ENCODE results near the gene CCDC6.

Gene CCDC6

DNA sequence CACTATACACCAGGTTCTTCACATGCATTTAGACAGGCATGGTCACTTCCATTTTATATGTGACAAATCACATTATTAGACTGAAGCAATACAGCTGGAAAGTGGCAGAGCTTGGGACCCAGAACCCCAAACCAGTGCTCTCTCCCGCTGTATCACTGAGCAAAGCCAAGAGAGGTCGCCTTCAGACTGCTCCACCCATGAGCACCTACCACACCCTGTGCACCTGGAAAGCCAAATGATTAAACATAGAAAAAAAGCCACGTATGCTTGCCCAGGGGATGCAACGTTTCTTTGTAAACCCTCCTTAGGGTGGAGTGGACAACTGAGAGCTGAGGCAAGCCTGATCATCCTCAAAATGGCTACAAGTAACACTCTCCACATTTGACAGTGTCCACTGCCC lies 72.5 kb downstream of the CCDC6 start:
- Histone ChIP-seq H3K4me2 (ENCODE audit: low read depth, low read length, poor library complexity, severe bottlenecking) (peak overlapping the region; percentile 81), H3K4me3 (ENCODE audit: insufficient read depth, low read length, poor library complexity, severe bottlenecking) (no peak overlapping the region), H3K27ac (ENCODE audit: low read depth, low read length) (peak overlapping the region; percentile 95), H3K36me3 (ENCODE audit: low read length) (peaks cover 7% of the 10 kb centered on the region; the same call in 1 of the 2 replicates), H3K9me3 (ENCODE audit: insufficient read depth, low read length) (no peaks in the 10 kb centered on the region), H2AFZ (ENCODE audit: low read depth, low read length, severe bottlenecking) (no peak overlapping the region), H3K79me2 (ENCODE audit: insufficient read depth, low read length) (peaks cover 14% of the 10 kb centered on the region; the same call in 1 of the 2 replicates), H3K9ac (ENCODE audit: low read length) (0 out of 2 replicates have a peak overlapping the region, but pooled peaks have one; percentile 17), H3F3A (ENCODE audit: insufficient read depth) (peaks cover 42% of the 10 kb centered on the region), H4K20me1 (ENCODE audit: low read depth, low read length) (no peaks in the 10 kb centered on the region), H3K9me2 (replicated peaks; ENCODE audit: insufficient read depth, low read length) (no peaks in the 10 kb centered on the region), H3K27me3 (ENCODE audit: low read length) (no peaks in the 10 kb centered on the region)
- TF ChIP-seq, protein P1, sequence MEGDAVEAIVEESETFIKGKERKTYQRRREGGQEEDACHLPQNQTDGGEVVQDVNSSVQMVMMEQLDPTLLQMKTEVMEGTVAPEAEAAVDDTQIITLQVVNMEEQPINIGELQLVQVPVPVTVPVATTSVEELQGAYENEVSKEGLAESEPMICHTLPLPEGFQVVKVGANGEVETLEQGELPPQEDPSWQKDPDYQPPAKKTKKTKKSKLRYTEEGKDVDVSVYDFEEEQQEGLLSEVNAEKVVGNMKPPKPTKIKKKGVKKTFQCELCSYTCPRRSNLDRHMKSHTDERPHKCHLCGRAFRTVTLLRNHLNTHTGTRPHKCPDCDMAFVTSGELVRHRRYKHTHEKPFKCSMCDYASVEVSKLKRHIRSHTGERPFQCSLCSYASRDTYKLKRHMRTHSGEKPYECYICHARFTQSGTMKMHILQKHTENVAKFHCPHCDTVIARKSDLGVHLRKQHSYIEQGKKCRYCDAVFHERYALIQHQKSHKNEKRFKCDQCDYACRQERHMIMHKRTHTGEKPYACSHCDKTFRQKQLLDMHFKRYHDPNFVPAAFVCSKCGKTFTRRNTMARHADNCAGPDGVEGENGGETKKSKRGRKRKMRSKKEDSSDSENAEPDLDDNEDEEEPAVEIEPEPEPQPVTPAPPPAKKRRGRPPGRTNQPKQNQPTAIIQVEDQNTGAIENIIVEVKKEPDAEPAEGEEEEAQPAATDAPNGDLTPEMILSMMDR (IDR thresholded peaks at IDR 0.05; ENCODE audit: insufficient read depth, low read length, poor library complexity, severe bottlenecking) = peak; percentile 26
- no peak for TF ChIP-seq EZH2phosphoT487 (conservative IDR thresholded peaks at IDR 0.05; ENCODE audit: low read length)

DNA sequence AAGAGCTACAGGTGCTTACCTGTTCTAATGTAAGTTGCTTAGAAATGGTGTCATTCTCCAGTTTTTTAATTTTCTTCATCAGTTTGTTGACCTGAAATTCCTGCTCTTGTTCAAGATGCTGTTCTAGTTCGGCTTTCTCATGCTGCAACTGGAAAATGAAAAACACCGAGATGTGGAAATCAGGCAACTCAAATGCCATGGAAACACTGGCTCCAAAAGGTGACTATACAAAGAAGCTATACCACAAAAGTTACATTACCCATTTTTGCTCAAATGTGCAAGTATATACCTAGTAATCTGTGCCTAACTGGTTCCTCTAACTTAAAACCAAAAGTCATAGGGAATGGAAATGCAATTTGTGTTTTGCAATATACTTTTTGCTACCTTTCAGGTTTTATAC lies 73.8 kb downstream of the CCDC6 start:
- H3K79me2 ChIP-seq (ENCODE audit: insufficient read depth, low read length) = peaks cover 21% of the 10 kb centered on the region; the same call in 1 of the 2 replicates
- no peak overlapping the region for H3K9ac ChIP-seq (ENCODE audit: low read length)
- no peak overlapping the region for H3K4me3 ChIP-seq (ENCODE audit: insufficient read depth, low read length, poor library complexity, severe bottlenecking)
- peaks cover 42% of the 10 kb centered on the region for H3F3A ChIP-seq (ENCODE audit: insufficient read depth)
- H4K20me1 ChIP-seq (ENCODE audit: low read depth, low read length) = no peaks in the 10 kb centered on the region
- no peak overlapping the region for H3K4me2 ChIP-seq (ENCODE audit: low read depth, low read length, poor library complexity, severe bottlenecking)
- H3K27ac ChIP-seq (ENCODE audit: low read depth, low read length) = peak overlapping the region; percentile 16; the same call in 1 of the 2 replicates
- peaks cover 7% of the 10 kb centered on the region; the same call in 1 of the 2 replicates for H3K36me3 ChIP-seq (ENCODE audit: low read length)
- TF ChIP-seq, protein P1 (IDR thresholded peaks at IDR 0.05; ENCODE audit: insufficient read depth, low read length, poor library complexity, severe bottlenecking) = no peak
- TF ChIP-seq EZH2phosphoT487 (conservative IDR thresholded peaks at IDR 0.05; ENCODE audit: low read length) = no peak
- H2AFZ ChIP-seq (ENCODE audit: low read depth, low read length, severe bottlenecking) = no peak overlapping the region
- H3K27me3 ChIP-seq (ENCODE audit: low read length) = no peaks in the 10 kb centered on the region
- no peaks in the 10 kb centered on the region for H3K9me2 ChIP-seq (replicated peaks; ENCODE audit: insufficient read depth, low read length)
- no peaks in the 10 kb centered on the region for H3K9me3 ChIP-seq (ENCODE audit: insufficient read depth, low read length)

DNA sequence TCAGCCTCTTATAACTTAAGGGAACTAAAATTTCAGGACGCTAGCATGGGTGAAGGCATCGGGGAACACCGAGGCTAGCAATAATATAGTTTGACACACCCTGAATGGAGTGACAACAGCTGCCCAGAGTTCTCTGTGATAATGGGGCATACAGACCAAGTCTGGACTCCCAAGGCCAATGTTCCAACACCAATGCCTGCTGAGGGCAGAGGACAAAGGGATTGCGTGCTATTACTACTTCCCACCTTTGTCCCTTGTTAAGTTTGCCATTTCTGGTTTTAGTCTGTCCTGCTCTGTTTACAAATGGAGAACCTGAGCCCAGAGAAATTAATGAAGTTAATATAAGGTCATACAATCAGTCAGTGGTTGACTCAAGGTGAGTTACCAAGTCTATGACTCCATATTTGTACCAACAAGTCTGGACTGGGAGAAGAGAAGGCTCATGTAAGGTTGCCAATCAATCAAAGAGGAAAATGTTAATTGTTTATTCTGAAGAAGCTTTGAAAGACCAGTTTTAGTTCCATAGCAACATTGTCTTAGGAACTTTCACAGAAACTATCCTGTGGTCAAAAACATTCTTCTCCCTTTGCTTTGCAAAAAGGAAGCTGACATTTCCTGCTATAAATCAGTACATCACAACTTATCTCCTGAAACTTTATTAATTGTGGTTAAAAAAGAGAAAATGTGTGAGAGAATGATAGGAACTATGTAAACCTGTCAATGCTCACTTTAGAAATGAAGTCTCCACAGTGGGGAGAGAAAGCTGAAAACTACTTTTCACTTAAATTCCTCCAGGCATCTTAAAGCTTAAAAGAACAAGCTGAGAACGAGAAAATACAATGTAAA lies 74.5 kb downstream of the CCDC6 start:
- no peaks in the 10 kb centered on the region for H3K27me3 ChIP-seq (ENCODE audit: low read length)
- no peak for TF ChIP-seq EZH2phosphoT487 (conservative IDR thresholded peaks at IDR 0.05; ENCODE audit: low read length)
- TF ChIP-seq, protein P1 (IDR thresholded peaks at IDR 0.05; ENCODE audit: insufficient read depth, low read length, poor library complexity, severe bottlenecking) = no peak
- H3K36me3 ChIP-seq (ENCODE audit: low read length) = peaks cover 7% of the 10 kb centered on the region; the same call in 1 of the 2 replicates
- no peaks in the 10 kb centered on the region for H4K20me1 ChIP-seq (ENCODE audit: low read depth, low read length)
- no peaks in the 10 kb centered on the region for H3K9me2 ChIP-seq (replicated peaks; ENCODE audit: insufficient read depth, low read length)
- peaks cover 42% of the 10 kb centered on the region for H3F3A ChIP-seq (ENCODE audit: insufficient read depth)
- no peak overlapping the region for H3K4me2 ChIP-seq (ENCODE audit: low read depth, low read length, poor library complexity, severe bottlenecking)
- no peak overlapping the region for H2AFZ ChIP-seq (ENCODE audit: low read depth, low read length, severe bottlenecking)
- H3K79me2 ChIP-seq (ENCODE audit: insufficient read depth, low read length) = peaks cover 22% of the 10 kb centered on the region; the same call in 1 of the 2 replicates
- no peak overlapping the region for H3K9ac ChIP-seq (ENCODE audit: low read length)
- H3K27ac ChIP-seq (ENCODE audit: low read depth, low read length) = peak overlapping the region; percentile 16; the same call in 1 of the 2 replicates
- H3K4me3 ChIP-seq (ENCODE audit: insufficient read depth, low read length, poor library complexity, severe bottlenecking) = no peak overlapping the region
- no peaks in the 10 kb centered on the region for H3K9me3 ChIP-seq (ENCODE audit: insufficient read depth, low read length)
